GM12878 (cell line): ENCODE results near the gene POLE3. TPM values are rescaled to one million over a fixed set of nuclear protein-coding genes. Genes with fewer than 3 reads are reported as not detected.
A peak's percentile ranks its signal among the peaks of the same experiment; 100 is the strongest.

Source experiments
- ATAC-seq: fragments of 200-7000 bp; cut with Tn5 transposase; 3 replicates; pipeline ENCODE4 v1.9.1; 2020; ENCODE audit warnings: mild to moderate bottlenecking, moderate library complexity
- BruUV-seq: library from RNA; stranded (reverse); fragments of 400-500 nt; replicated peaks from 2 replicates; lab custom pipeline; 2021; lab: Mats Ljungman, UMichigan
- CTCF ChIA-PET: fragments of 300-600 bp; sonication (Branson Sonifier 250); formaldehyde crosslinking; extraction: SDS; loops from one replicate; lab custom pipeline; 2021; ENCODE audit warnings: inconsistent platforms; lab: Yijun Ruan, JAX
- POLR2A ChIA-PET: fragments of 350-600 bp; formaldehyde crosslinking; extraction: SDS; loops from one replicate; lab custom pipeline; 2021; ENCODE audit warnings: inconsistent platforms; lab: Charles Lee
- RAD21 ChIA-PET: fragments of 300-600 bp; sonication (Branson Sonifier 250); formaldehyde crosslinking; loops from one replicate; lab custom pipeline; 2023; ENCODE audit warnings: antibody characterized with exemption; ENCODE audit not compliant: unreplicated experiment; lab: Charles Lee
- SMC1A ChIA-PET: fragments of 300-600 bp; sonication (Branson Sonifier 250); formaldehyde crosslinking; loops from one replicate; lab custom pipeline; 2023; ENCODE audit not compliant: unreplicated experiment, uncharacterized antibody; lab: Charles Lee
- DNase-seq: peaks from one replicate; pipeline ENCODE4 v3.0.0-alpha.2; 2011; ENCODE audit warnings: low read depth, low spot score
- FAIRE-seq: peaks from 3 replicates; lab custom pipeline; 2011; peaks lifted over from hg19 to GRCh38; lab: Jason Lieb, UNC
- H2AFZ ChIP-seq: 2 replicates; pipeline ENCODE4 v1.6.0; 2011; ENCODE audit warnings: low read depth, low read length, control low read depth; ENCODE audit not compliant: control insufficient read depth
- H3K27ac ChIP-seq: 2 replicates; pipeline ENCODE4 v1.5.1; 2011; ENCODE audit warnings: control low read depth; ENCODE audit not compliant: control insufficient read depth, insufficient read depth
- H3K27me3 ChIP-seq, 2 experiments: replicated peaks in 1 of 2; 2 replicates each; pipeline versions ENCODE4 v1.6.0 to v1.6.1; 2011; ENCODE audit warnings: low read length in 1 of 2; ENCODE audit not compliant: control insufficient read depth in 2 of 2, insufficient read depth in 2 of 2
- H3K36me3 ChIP-seq, 2 experiments: 2 replicates each; pipeline ENCODE4 v1.5.1; 2011; ENCODE audit warnings: low read length in 1 of 2; ENCODE audit not compliant: control insufficient read depth in 2 of 2, insufficient read depth in 2 of 2
- H3K4me1 ChIP-seq: 2 replicates; pipeline ENCODE4 v1.6.1; 2011; ENCODE audit warnings: mild to moderate bottlenecking, low read length, moderate library complexity, mixed read lengths; ENCODE audit not compliant: control insufficient read depth, insufficient read depth
- H3K4me2 ChIP-seq: 2 replicates; pipeline ENCODE4 v1.6.0; 2011; ENCODE audit warnings: control low read depth; ENCODE audit not compliant: control insufficient read depth, insufficient read depth
- H3K4me3 ChIP-seq: fragments of 200-600 bp; sonication (generic); 2 replicates; pipeline ENCODE4 v1.5.1; 2016
- H3K79me2 ChIP-seq: 2 replicates; pipeline ENCODE4 v1.6.0; 2011; ENCODE audit warnings: low read length; ENCODE audit not compliant: control insufficient read depth, insufficient read depth
- H3K9ac ChIP-seq: 2 replicates; pipeline ENCODE4 v1.8.0; 2011; ENCODE audit warnings: low read length, control low read depth, mixed read lengths; ENCODE audit not compliant: control insufficient read depth, insufficient read depth
- H3K9me3 ChIP-seq: replicated peaks from 3 replicates; pipeline ENCODE4 v1.5.1; 2011; ENCODE audit warnings: mild to moderate bottlenecking, low read length; ENCODE audit not compliant: control insufficient read depth, insufficient read depth
- H4K20me1 ChIP-seq: 2 replicates; pipeline ENCODE4 v1.6.0; 2011; ENCODE audit not compliant: control insufficient read depth, insufficient read depth
- ASH2L ChIP-seq: fragments of 300-600, 200-600 bp; sonication (generic); IDR thresholded peaks from 2 replicates; pipeline ENCODE4 v1.6.1; 2017; ENCODE audit warnings: low read depth, mild to moderate bottlenecking, borderline replicate concordance
- CUX1 ChIP-seq: IDR thresholded peaks from 2 replicates; pipeline ENCODE4 v1.6.1; 2012; ENCODE audit warnings: improper control_type of control experiment, low read depth, low read length; ENCODE audit not compliant: insufficient replicate concordance
- DPF2 ChIP-seq: fragments of 450-650 bp; IDR thresholded peaks from 2 replicates; pipeline ENCODE4 v1.6.1; 2017; ENCODE audit warnings: mild to moderate bottlenecking
- E2F4 ChIP-seq: IDR thresholded peaks from 2 replicates; pipeline ENCODE4 v1.6.1; 2012; ENCODE audit warnings: low read depth, low read length, improper control_type of control experiment
- FOXM1 ChIP-seq: IDR thresholded peaks from 2 replicates; pipeline ENCODE4 v1.6.1; 2012; ENCODE audit warnings: low read depth, mild to moderate bottlenecking, inconsistent platforms, low read length, moderate library complexity
- HDAC6 ChIP-seq: fragments of 200-600 bp; sonication (generic); IDR thresholded peaks from one replicate; pipeline ENCODE4 v1.8.0; 2017; ENCODE audit warnings: antibody characterized with exemption; ENCODE audit not compliant: unreplicated experiment
- NKRF ChIP-seq: fragments of 450-650 bp; conservative IDR thresholded peaks from 2 replicates; pipeline ENCODE4 v1.6.1; 2017; ENCODE audit warnings: mild to moderate bottlenecking, moderate library complexity
- POLR2A ChIP-seq: IDR thresholded peaks from 2 replicates; pipeline ENCODE4 v1.6.1; 2011; ENCODE audit warnings: low read depth, mild to moderate bottlenecking, low read length
- RELA ChIP-seq: fragments of 450-650 bp; IDR thresholded peaks from 2 replicates; pipeline ENCODE4 v1.8.0; 2014; ENCODE audit warnings: borderline replicate concordance; ENCODE audit not compliant: partially characterized antibody
- SP1 ChIP-seq: IDR thresholded peaks from one replicate; pipeline ENCODE4 v1.6.1; 2011; ENCODE audit warnings: low read depth, low read length
- STAT3 ChIP-seq: IDR thresholded peaks from 2 replicates; pipeline ENCODE4 v1.6.1; 2011; ENCODE audit warnings: low read depth, low read length, improper control_type of control experiment
- SUPT20H ChIP-seq: IDR thresholded peaks from 2 replicates; pipeline ENCODE4 v1.6.1; 2011; ENCODE audit warnings: low read depth, mild to moderate bottlenecking, low read length, moderate library complexity, borderline replicate concordance; ENCODE audit not compliant: control insufficient read depth
- ZBED1 ChIP-seq: IDR thresholded peaks from 2 replicates; pipeline ENCODE4 v1.6.1; 2016; ENCODE audit warnings: borderline replicate concordance
- WGBS: methylation state at CpG from one replicate; pipeline ENCODE4 v1.1.6; 2016; ENCODE audit warnings: low lambda C conversion rate; ENCODE audit not compliant: insufficient replicate concordance, insufficient coverage; ENCODE audit errors: missing lambda C conversion rate; 5-methylcytosine and 5-hydroxymethylcytosine counted together
- in situ Hi-C: fragments of 300-500 bp; cut with MboI; formaldehyde crosslinking; loops from 9 replicates; pipeline ENCODE4 v1.14.3; 2018; ENCODE audit warnings: mixed read lengths
- intact Hi-C: fragments of 100-400 bp; cut with micrococcal nuclease; formaldehyde crosslinking; loops from one replicate; pipeline ENCODE4 v1.14.2; 2022; ENCODE audit not compliant: unreplicated experiment
- polyA plus RNA-seq, 11 experiments: library from polyadenylated mRNA; depleted of rRNA in 4 of 11; unstranded in 6 of 11; stranded (reverse) in 5 of 11; fragments of >200 nt; fragmentation: Nextera tagmentation in 4 of 11; fragmentation: Illumina TruSeq in 1 of 11; extraction: Ambion mirVana in 4 of 11; extraction: Trizol in 1 of 11; gene quantifications; 1 replicate in 1 of 11; 2 replicates in 10 of 11; pipeline versions ENCODE4 v1.2.1 to v1.2.3, GENCODE V29; 2011 to 2016; ENCODE audit warnings: inconsistent platforms in 2 of 11, missing spikeins in 2 of 11, low read depth in 1 of 11
- total RNA-seq, 4 experiments: library from RNA; depleted of rRNA in 3 of 4; stranded (reverse); fragments of >200 nt in 3 of 4; fragmentation: Illumina TruSeq in 1 of 4; extraction: Trizol in 1 of 4; gene quantifications; 2 replicates each; pipeline versions ENCODE4 v1.2.1 to v1.2.3, GENCODE V29; 2013 to 2021

The POLE3 gene
- total and polyA plus RNA-seq, 10 of the 15 experiments (the other 5 are each of a cell fraction or from before 2014, with no cell fraction given) = 40.8 to 116 (median 80.2) TPM

GRCh38 chr9:113373256-113373655 is 37.2 kb downstream of the POLE3 start:
- Histone ChIP-seq H2AFZ (no peak overlapping the region), H4K20me1 (no peaks in the 10 kb centered on the region), H3K4me2 (peak overlapping the region; percentile 0; the same call in 1 of the 2 replicates), H3K4me1 (peaks cover 18% of the 10 kb centered on the region), H3K79me2 (peaks cover 5% of the 10 kb centered on the region), H3K27ac (0 out of 2 replicates have a peak overlapping the region, but pooled peaks have one; percentile 19), H3K36me3 (peaks cover 5 to 7% of the 10 kb centered on the region in 2 experiments), H3K9ac (no peak overlapping the region), H3K27me3 (no peaks in the 10 kb centered on the region), H3K4me3 (no peak overlapping the region), H3K9me3 (no peaks in the 10 kb centered on the region)
- 80% methylated on average over 2 of the region's 3 CpGs for WGBS
- no peak for FAIRE-seq
- in situ Hi-C loops (no loop called here), intact Hi-C loops (no loop called here)
- DNase-seq = no peak
- no TSS peak for BruUV-seq
- ChIA-PET POLR2A (interaction anchor here (1.0 kb wide), 1 partner anchor 23 kb away, joined by 3 read pairs; the partner anchor contains the start of gene BSPRY), CTCF (interaction anchor here (0.6 kb wide), 1 partner anchor 37 kb away, joined by 3 read pairs; the partner anchor contains the start of genes C9orf43 and POLE3), RAD21 (interaction anchor here (0.9 to 1.4 kb wide), 2 partner anchors 65 to 282 kb away, joined by 3 read pairs; no protein-coding TSS in a partner anchor), SMC1A (interaction anchor here (1.1 to 1.2 kb wide), 2 partner anchors 100 to 218 kb away, joined by 3 to 5 read pairs; no protein-coding TSS in a partner anchor)
- ATAC-seq = no peak
- TF ChIP-seq ZBED1 (no peak), SP1 (no peak), RELA (no peak), SUPT20H (no peak), E2F4 (no peak), DPF2 (no peak), FOXM1 (no peak), CUX1 (no peak), POLR2A (no peak), HDAC6 (no peak), NKRF (no peak), STAT3 (no peak), ASH2L (no peak)
